GM12878 (cell line): Measurements from ENCODE around the gene DMXL1.

Experiments used
- CTCF ChIP-seq, 3 experiments: IDR thresholded peaks in 2 of 3; conservative IDR thresholded peaks in 1 of 3; 2 replicates each; pipeline ENCODE4 v1.5.1; 2011; ENCODE audit warnings: low read depth in 3 of 3, low read length in 3 of 3, mild to moderate bottlenecking in 3 of 3, control low read depth in 2 of 3, moderate library complexity in 2 of 3, inconsistent platforms in 1 of 3, mixed read lengths in 1 of 3; ENCODE audit not compliant: control insufficient read depth in 2 of 3, insufficient read depth in 1 of 3; ENCODE audit errors: extremely low read depth in 1 of 3
- HDAC2 ChIP-seq: fragments of 200-600 bp; sonication (generic); IDR thresholded peaks from 2 replicates; pipeline ENCODE4 v1.6.1; 2017
- HDAC6 ChIP-seq: fragments of 200-600 bp; sonication (generic); IDR thresholded peaks from one replicate; pipeline ENCODE4 v1.8.0; 2017; ENCODE audit warnings: antibody characterized with exemption; ENCODE audit not compliant: unreplicated experiment
- MYC ChIP-seq: IDR thresholded peaks from 2 replicates; pipeline ENCODE4 v1.6.1; 2011; ENCODE audit warnings: mild to moderate bottlenecking, low read length, moderate library complexity, inconsistent platforms; ENCODE audit not compliant: insufficient read depth, insufficient replicate concordance, insufficient read length, severe bottlenecking
- PML ChIP-seq: IDR thresholded peaks from 2 replicates; pipeline ENCODE4 v1.6.1; 2012; ENCODE audit warnings: low read length, inconsistent platforms
- POLR2A ChIP-seq: IDR thresholded peaks from 2 replicates; pipeline ENCODE4 v1.6.1; 2011; ENCODE audit warnings: low read depth, mild to moderate bottlenecking, low read length
- SREBF2 ChIP-seq: IDR thresholded peaks from 2 replicates; pipeline ENCODE4 v1.6.1; 2012; ENCODE audit warnings: mild to moderate bottlenecking, low read length
- SUZ12 ChIP-seq: fragments of 200-600 bp; sonication (generic); IDR thresholded peaks from one replicate; pipeline ENCODE4 v1.6.1; 2018; ENCODE audit warnings: antibody characterized with exemption, mild to moderate bottlenecking; ENCODE audit not compliant: unreplicated experiment
- TAF1 ChIP-seq: IDR thresholded peaks from 2 replicates; pipeline ENCODE4 v1.6.1; 2011; ENCODE audit warnings: mild to moderate bottlenecking, low read depth, low read length, borderline replicate concordance
- ZNF207 ChIP-seq: fragments of 450-650 bp; IDR thresholded peaks from 2 replicates; pipeline ENCODE4 v1.6.1; 2014; ENCODE audit warnings: antibody characterized with exemption, mild to moderate bottlenecking, borderline replicate concordance

GRCh38 chr5:119078071-119078846, 7.4 kb downstream of the DMXL1 start:
- TF ChIP-seq HDAC2 (no peak), ZNF207 (no peak), CTCF (IDR thresholded peaks at IDR 0.05 in 2 of 3, conservative IDR thresholded peaks at IDR 0.05 in 1 of 3; ENCODE audit: control insufficient read depth in 2 of 3, extremely low read depth in 1 of 3, insufficient read depth in 1 of 3, low read depth in 3 of 3, low read length in 3 of 3) (no peak), MYC (no peak), POLR2A (no peak), HDAC6 (no peak), TAF1 (no peak), SREBF2 (no peak), PML (no peak), SUZ12 (no peak)
